ENCODE measurements around the gene SYT1.

- no peak for TF ChIP-seq CTCF (conservative IDR thresholded peaks at IDR 0.05; ENCODE audit: low read length)
- TF ChIP-seq EZH2phosphoT487 (IDR thresholded peaks at IDR 0.05; ENCODE audit: borderline replicate concordance, low read depth, low read length): no peak
Observed at GRCh38 chr12:79326222-79326621, 461.6 kb downstream of the SYT1 start.

Measured in OCI-LY7 (cell line).